ENCODE results near the gene FSCN2. TPM values are rescaled to one million over a fixed set of nuclear protein-coding genes. Genes with fewer than 3 reads are reported as not detected.

Gene FSCN2
- total and polyA plus RNA-seq, 2 of the 4 experiments (the other 2 are of a cell fraction): 0.18 to 0.84 TPM

DNA sequence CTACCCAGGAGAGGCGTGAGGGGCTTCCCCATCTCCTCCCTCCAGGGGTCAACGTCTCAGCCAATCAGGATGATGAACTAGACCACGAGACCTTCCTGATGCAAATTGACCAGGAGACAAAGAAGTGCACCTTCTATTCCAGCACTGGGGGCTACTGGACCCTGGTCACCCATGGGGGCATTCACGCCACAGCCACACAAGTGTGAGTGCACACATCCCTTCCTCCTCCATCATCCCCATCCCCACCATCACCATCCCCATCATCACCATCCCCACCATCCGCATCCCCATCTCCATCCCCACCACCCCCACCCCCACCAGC is 6.8 kb downstream of the FSCN2 start:
- H3K36me3 ChIP-seq (ENCODE audit: control insufficient read depth, insufficient read depth, low read length): peaks cover 5% of the 10 kb centered on the region; the same call in 1 of the 2 replicates
- no peak overlapping the region for H3K23ac ChIP-seq (ENCODE audit: low read depth, low read length)
- H2AFZ ChIP-seq (replicated peaks; ENCODE audit: low read length, poor library complexity): no peak overlapping the region
- H3K4ac ChIP-seq (ENCODE audit: low read depth, low read length): no peak overlapping the region
- no peak overlapping the region for H3K9ac ChIP-seq (ENCODE audit: low read depth, low read length)
- in situ Hi-C loops (cut with MboI; ENCODE audit: low sequenced_read_pairs) (no loop called here), intact Hi-C loops (cut with micrococcal nuclease) (no loop called here), dilution Hi-C loops (cut with HindIII; ENCODE audit: low sequenced_read_pairs, unreplicated experiment) (no loop called here)
- no TSS peak for BruUV-seq (replicated peaks)
- H3K18ac ChIP-seq (ENCODE audit: low read depth, low read length): no peak overlapping the region
- H4K5ac ChIP-seq (ENCODE audit: low read depth, low read length): no peak overlapping the region
- POLR2A ChIA-PET (ENCODE audit: unreplicated experiment): no interaction called here
- no peak overlapping the region for H3K56ac ChIP-seq (ENCODE audit: extremely low read depth, insufficient read depth, low read length)
- no peak overlapping the region for H2AK9ac ChIP-seq (replicated peaks; ENCODE audit: low read depth, low read length, poor library complexity)
- H3K4me2 ChIP-seq (ENCODE audit: low read depth, low read length): no peak overlapping the region
- no peak overlapping the region for H2BK20ac ChIP-seq (ENCODE audit: low read depth, low read length)
- no peak overlapping the region for H2AK5ac ChIP-seq (ENCODE audit: low read depth, low read length)
- H2BK15ac ChIP-seq (ENCODE audit: low read depth, low read length): no peak overlapping the region
- CTCF ChIA-PET: no interaction called here
- H3K4me3 ChIP-seq (ENCODE audit: insufficient read depth, low read depth, low read length): no peak overlapping the region
- peaks cover 7% of the 10 kb centered on the region; the same call in 1 of the 2 replicates for H4K20me1 ChIP-seq (ENCODE audit: insufficient read depth, low read length)
- no peak overlapping the region for H4K91ac ChIP-seq (ENCODE audit: insufficient read depth, low read depth, low read length)
- TF ChIP-seq, protein P1, sequence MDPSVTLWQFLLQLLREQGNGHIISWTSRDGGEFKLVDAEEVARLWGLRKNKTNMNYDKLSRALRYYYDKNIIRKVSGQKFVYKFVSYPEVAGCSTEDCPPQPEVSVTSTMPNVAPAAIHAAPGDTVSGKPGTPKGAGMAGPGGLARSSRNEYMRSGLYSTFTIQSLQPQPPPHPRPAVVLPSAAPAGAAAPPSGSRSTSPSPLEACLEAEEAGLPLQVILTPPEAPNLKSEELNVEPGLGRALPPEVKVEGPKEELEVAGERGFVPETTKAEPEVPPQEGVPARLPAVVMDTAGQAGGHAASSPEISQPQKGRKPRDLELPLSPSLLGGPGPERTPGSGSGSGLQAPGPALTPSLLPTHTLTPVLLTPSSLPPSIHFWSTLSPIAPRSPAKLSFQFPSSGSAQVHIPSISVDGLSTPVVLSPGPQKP (IDR thresholded peaks at IDR 0.05; ENCODE audit: borderline replicate concordance, low read depth, low read length): no peak
- TF ChIP-seq RAD21 (IDR thresholded peaks at IDR 0.05; ENCODE audit: low read length): no peak
- no peak for TF ChIP-seq BHLHE40 (IDR thresholded peaks at IDR 0.05; ENCODE audit: low read depth, low read length)
- no peak for TF ChIP-seq FOS (IDR thresholded peaks at IDR 0.05; ENCODE audit: low read depth, low read length)
- TF ChIP-seq CHD1 (IDR thresholded peaks at IDR 0.05; ENCODE audit: low read depth, low read length): no peak
- no peak for TF ChIP-seq MAFK (IDR thresholded peaks at IDR 0.05; ENCODE audit: low read depth, low read length)
- TF ChIP-seq POLR2A (IDR thresholded peaks at IDR 0.05; ENCODE audit: low read depth, low read length): no peak
- TF ChIP-seq CEBPB (IDR thresholded peaks at IDR 0.05; ENCODE audit: low read depth, low read length): no peak
- TF ChIP-seq, protein P2, sequence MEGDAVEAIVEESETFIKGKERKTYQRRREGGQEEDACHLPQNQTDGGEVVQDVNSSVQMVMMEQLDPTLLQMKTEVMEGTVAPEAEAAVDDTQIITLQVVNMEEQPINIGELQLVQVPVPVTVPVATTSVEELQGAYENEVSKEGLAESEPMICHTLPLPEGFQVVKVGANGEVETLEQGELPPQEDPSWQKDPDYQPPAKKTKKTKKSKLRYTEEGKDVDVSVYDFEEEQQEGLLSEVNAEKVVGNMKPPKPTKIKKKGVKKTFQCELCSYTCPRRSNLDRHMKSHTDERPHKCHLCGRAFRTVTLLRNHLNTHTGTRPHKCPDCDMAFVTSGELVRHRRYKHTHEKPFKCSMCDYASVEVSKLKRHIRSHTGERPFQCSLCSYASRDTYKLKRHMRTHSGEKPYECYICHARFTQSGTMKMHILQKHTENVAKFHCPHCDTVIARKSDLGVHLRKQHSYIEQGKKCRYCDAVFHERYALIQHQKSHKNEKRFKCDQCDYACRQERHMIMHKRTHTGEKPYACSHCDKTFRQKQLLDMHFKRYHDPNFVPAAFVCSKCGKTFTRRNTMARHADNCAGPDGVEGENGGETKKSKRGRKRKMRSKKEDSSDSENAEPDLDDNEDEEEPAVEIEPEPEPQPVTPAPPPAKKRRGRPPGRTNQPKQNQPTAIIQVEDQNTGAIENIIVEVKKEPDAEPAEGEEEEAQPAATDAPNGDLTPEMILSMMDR (conservative IDR thresholded peaks at IDR 0.05; ENCODE audit: low read depth, low read length): no peak
- no peak for TF ChIP-seq RCOR1 (IDR thresholded peaks at IDR 0.05; ENCODE audit: insufficient replicate concordance, low read length)
- TF ChIP-seq NFE2L2 (IDR thresholded peaks at IDR 0.05; ENCODE audit: low read depth, low read length): no peak
- TF ChIP-seq MXI1 (IDR thresholded peaks at IDR 0.05; ENCODE audit: borderline replicate concordance, low read depth, low read length): no peak
- TF ChIP-seq, protein P3, sequence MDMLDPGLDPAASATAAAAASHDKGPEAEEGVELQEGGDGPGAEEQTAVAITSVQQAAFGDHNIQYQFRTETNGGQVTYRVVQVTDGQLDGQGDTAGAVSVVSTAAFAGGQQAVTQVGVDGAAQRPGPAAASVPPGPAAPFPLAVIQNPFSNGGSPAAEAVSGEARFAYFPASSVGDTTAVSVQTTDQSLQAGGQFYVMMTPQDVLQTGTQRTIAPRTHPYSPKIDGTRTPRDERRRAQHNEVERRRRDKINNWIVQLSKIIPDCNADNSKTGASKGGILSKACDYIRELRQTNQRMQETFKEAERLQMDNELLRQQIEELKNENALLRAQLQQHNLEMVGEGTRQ (IDR thresholded peaks at IDR 0.05; ENCODE audit: low read depth, low read length): no peak
- TF ChIP-seq SMC3 (IDR thresholded peaks at IDR 0.05; ENCODE audit: low read depth, low read length): no peak
- no peak for TF ChIP-seq RFX5 (IDR thresholded peaks at IDR 0.05; ENCODE audit: low read depth, low read length)
- no peak for TF ChIP-seq MAZ (IDR thresholded peaks at IDR 0.05; ENCODE audit: borderline replicate concordance, low read depth, low read length)
- WGBS, 2 experiments (ENCODE audit: extremely low coverage in 2 of 2, insufficient read length in 1 of 2): 86% methylated on average over 2 of the region's 5 CpGs; no CpG with 5 or more reads in 1 of the 2 experiments
- H2BK5ac ChIP-seq (ENCODE audit: low read depth, low read length, poor library complexity, severe bottlenecking): peak overlapping the region; percentile 33
- ATAC-seq (ENCODE audit: low read depth) (no peak), DNase-seq (no peak)
- H3K27ac ChIP-seq (ENCODE audit: insufficient read depth, low read length): no peak overlapping the region
- H4K8ac ChIP-seq (ENCODE audit: low read depth in 2 of 2, low read length in 2 of 2): no peak overlapping the region
- no peaks in the 10 kb centered on the region for H3K79me1 ChIP-seq (ENCODE audit: low read depth in 1 of 2, low read length in 2 of 2)
- H2BK120ac ChIP-seq (ENCODE audit: low read depth, low read length): no peak overlapping the region
- no peaks in the 10 kb centered on the region for H3K4me1 ChIP-seq (ENCODE audit: control insufficient read depth, insufficient read depth, low read length)
- no peaks in the 10 kb centered on the region for H3K9me1 ChIP-seq (ENCODE audit: insufficient read depth, low read length)
- peaks cover 10% of the 10 kb centered on the region; the same call in 1 of the 2 replicates for H3K27me3 ChIP-seq (ENCODE audit: control insufficient read depth, insufficient read depth, low read length)
- no peaks in the 10 kb centered on the region for H3K9me3 ChIP-seq (ENCODE audit: control insufficient read depth, insufficient read depth, low read length)
- no peak overlapping the region for H3K14ac ChIP-seq (replicated peaks; ENCODE audit: low read depth, low read length)

Measured in IMR-90 (cell line).